ENCODE data around the gene CCSER1. TPM values are rescaled to one million over a fixed set of nuclear protein-coding genes. Genes with fewer than 3 reads are reported as not detected.

CCSER1 gene
- total and polyA plus RNA-seq, 2 experiments from 2014 or later: 2.9 to 3.4 TPM

- Histone ChIP-seq H3K4me2 (no peak overlapping the region), H3K79me2 (replicated peaks; ENCODE audit: insufficient read depth) (no peaks in the 10 kb centered on the region)
Observed at GRCh38 chr4:90852237-90852636, 725.0 kb downstream of the CCSER1 start.

More at GRCh38 chr4:90852237-90852636, 725.0 kb downstream of the CCSER1 start:
- H4K20me1 ChIP-seq (replicated peaks; ENCODE audit: insufficient read depth): no peaks in the 10 kb centered on the region
- H3K9me2 ChIP-seq (ENCODE audit: insufficient read depth): no peaks in the 10 kb centered on the region
- TF ChIP-seq POLR2AphosphoS5 (IDR thresholded peaks at IDR 0.05; ENCODE audit: low read depth): no peak
- no peak for TF ChIP-seq CREB1 (CRISPR knock-in tag; IDR thresholded peaks at IDR 0.05; ENCODE audit: low read depth)
- no peak for TF ChIP-seq EZH2 (IDR thresholded peaks at IDR 0.05; ENCODE audit: low read depth, unreplicated experiment)
- no peak for TF ChIP-seq ZNF462 (CRISPR knock-in tag; IDR thresholded peaks at IDR 0.05)
- no peak for TF ChIP-seq ETS1 (IDR thresholded peaks at IDR 0.05)
- no peak for TF ChIP-seq ZNF331 (CRISPR knock-in tag; IDR thresholded peaks at IDR 0.05; ENCODE audit: low read depth)
- TF ChIP-seq STAT1 (IDR thresholded peaks at IDR 0.05; ENCODE audit: unreplicated experiment): no peak
- TF ChIP-seq NANOG (IDR thresholded peaks at IDR 0.05; ENCODE audit: borderline replicate concordance): no peak
- TF ChIP-seq REST (IDR thresholded peaks at IDR 0.05; ENCODE audit: unreplicated experiment): no peak
- no peak for TF ChIP-seq ZNF114 (CRISPR knock-in tag; IDR thresholded peaks at IDR 0.05)
- no peak for TF ChIP-seq JUNB (IDR thresholded peaks at IDR 0.05; ENCODE audit: unreplicated experiment)
- TF ChIP-seq CTCF (conservative IDR thresholded peaks at IDR 0.05; ENCODE audit: low read depth in 2 of 2): no peak
- TF ChIP-seq EZH2phosphoT487 (IDR thresholded peaks at IDR 0.05; ENCODE audit: unreplicated experiment): no peak
- 0 out of 2 replicates have a peak, but pooled peaks cover 3% of the 10 kb centered on the region for H3K4me1 ChIP-seq (ENCODE audit: insufficient read depth)
- peaks cover 15% of the 10 kb centered on the region; the same call in 2 of the 3 replicates for H3K36me3 Mint-ChIP-seq (ENCODE audit: low read depth)
- H3K27me3 ChIP-seq (ENCODE audit: insufficient read depth): no peaks in the 10 kb centered on the region
- DNase-seq (ENCODE audit: low spot score): peak; percentile 16
- H2AFZ ChIP-seq: peak overlapping the region; percentile 56; the same call in 1 of the 2 replicates
- no peak overlapping the region for H3K27ac ChIP-seq (ENCODE audit: low read depth)
- no peak overlapping the region for H3K4me3 ChIP-seq
- no peaks in the 10 kb centered on the region for H3K36me3 ChIP-seq (ENCODE audit: insufficient read depth)
- H3F3A ChIP-seq (replicated peaks; ENCODE audit: low read depth): no peaks in the 10 kb centered on the region
- H3K4me1 Mint-ChIP-seq: peaks cover 10% of the 10 kb centered on the region; the same call in 2 of the 3 replicates
- H3K4me3 Mint-ChIP-seq: no peak overlapping the region
- peaks cover 20% of the 10 kb centered on the region; the same call in 2 of the 3 replicates for H3K9me3 Mint-ChIP-seq
- H3K27me3 Mint-ChIP-seq (ENCODE audit: insufficient read depth, low read depth, poor library complexity): no peaks in the 10 kb centered on the region
- H3K27ac Mint-ChIP-seq: no peak overlapping the region
- ATAC-seq: peak; percentile 92
